Measurements from ENCODE around the gene MAP1B.
"Not testable (repeated sequence)": the region's sequence is repeated elsewhere in the genome, so short reads cannot be mapped to it uniquely, and the experiment has no call there.

Gene MAP1B

GRCh38 chr5:72160959-72161358 lies 53.7 kb downstream of the MAP1B start:
- DNase-seq (ENCODE audit: low spot score) = no peak
- TF ChIP-seq CTCF (IDR thresholded peaks at IDR 0.05; ENCODE audit: extremely low read depth, missing control alignments) = no peak

- DNase-seq (ENCODE audit: low spot score) = no peak
- TF ChIP-seq CTCF (IDR thresholded peaks at IDR 0.05; ENCODE audit: extremely low read depth, missing control alignments) = no peak
These were observed 54.7 kb downstream of the MAP1B start for GRCh38 chr5:72161951-72162350.

- TF ChIP-seq CTCF (IDR thresholded peaks at IDR 0.05; ENCODE audit: extremely low read depth, missing control alignments) = no peak
- no peak for DNase-seq (ENCODE audit: low spot score)
These were observed 56.2 kb downstream of the MAP1B start for GRCh38 chr5:72163349-72163983.

- no peak for TF ChIP-seq CTCF (IDR thresholded peaks at IDR 0.05; ENCODE audit: extremely low read depth, missing control alignments)
- DNase-seq (ENCODE audit: low spot score) = no peak
These were observed 59.0 kb downstream of the MAP1B start for GRCh38 chr5:72166070-72166979.

GRCh38 chr5:72167257-72167656 lies 60.0 kb downstream of the MAP1B start:
- TF ChIP-seq CTCF (IDR thresholded peaks at IDR 0.05; ENCODE audit: extremely low read depth, missing control alignments) = no peak
- DNase-seq (ENCODE audit: low spot score) = no peak

- TF ChIP-seq CTCF (IDR thresholded peaks at IDR 0.05; ENCODE audit: extremely low read depth, missing control alignments) = no peak
These were observed 60.5 kb downstream of the MAP1B start for GRCh38 chr5:72167804-72168203.

GRCh38 chr5:72170101-72170500 lies 62.8 kb downstream of the MAP1B start:
- TF ChIP-seq CTCF (IDR thresholded peaks at IDR 0.05; ENCODE audit: extremely low read depth, missing control alignments) = no peak
- DNase-seq (ENCODE audit: low spot score) = no peak

More at GRCh38 chr5:72167804-72168203, 60.5 kb downstream of the MAP1B start:
- no peak for DNase-seq (ENCODE audit: low spot score)

GRCh38 chr5:72171181-72171580 lies 63.9 kb downstream of the MAP1B start:
- not testable (repeated sequence) for DNase-seq (ENCODE audit: low spot score)

All from GM20000 (cell line).